HPDE6-E6E7 (cell line): ENCODE measurements around the gene DPP8.
"Not testable (repeated sequence)": the region's sequence is repeated elsewhere in the genome, so short reads cannot be mapped to it uniquely, and the experiment has no call there.

ENCODE experiments used
- DNase-seq: peaks from one replicate; pipeline ENCODE4 v3.0.0; 2011; ENCODE audit warnings: missing footprints; ENCODE audit errors: extremely low spot score

Gene DPP8

GRCh38 chr15:65524226-65524625 lies 6.7 kb upstream of the DPP8 start:
- no peak for DNase-seq

- DNase-seq, result no peak
Observed at GRCh38 chr15:65521350-65521749, 3.9 kb upstream of the DPP8 start.

GRCh38 chr15:65518633-65519285 lies 1.3 kb upstream of the DPP8 start:
- DNase-seq, result no peak

GRCh38 chr15:65517866-65518207 lies 348 bp upstream of the DPP8 start:
- no peak for DNase-seq

- no peak for DNase-seq
Observed at GRCh38 chr15:65512807-65513416, 4.6 kb downstream of the DPP8 start.

GRCh38 chr15:65512189-65512588 lies 5.3 kb downstream of the DPP8 start:
- no peak for DNase-seq

- DNase-seq, result no peak
Observed at GRCh38 chr15:65509321-65509720, 8.2 kb downstream of the DPP8 start.

GRCh38 chr15:65494076-65494475 lies 23.4 kb downstream of the DPP8 start:
- DNase-seq, result no peak

GRCh38 chr15:65484876-65485275 lies 32.6 kb downstream of the DPP8 start:
- no peak for DNase-seq

GRCh38 chr15:65476903-65477302 lies 40.6 kb downstream of the DPP8 start:
- DNase-seq, result no peak

- DNase-seq, result no peak
Observed at GRCh38 chr15:65470866-65471265, 46.6 kb downstream of the DPP8 start.

GRCh38 chr15:65468229-65468909 lies 49.1 kb downstream of the DPP8 start:
- DNase-seq, result no peak

- DNase-seq, result no peak
Observed at GRCh38 chr15:65466901-65467300, 50.6 kb downstream of the DPP8 start.

- not testable (repeated sequence) for DNase-seq
Observed at GRCh38 chr15:65463096-65463495, 54.4 kb downstream of the DPP8 start.

- DNase-seq, result no peak
Observed at GRCh38 chr15:65460741-65461347, 56.6 kb downstream of the DPP8 start.

GRCh38 chr15:65455256-65455655 lies 62.2 kb downstream of the DPP8 start:
- DNase-seq, result not testable (repeated sequence)

GRCh38 chr15:65451989-65452388 lies 65.5 kb downstream of the DPP8 start:
- no peak for DNase-seq

GRCh38 chr15:65450556-65450955 lies 66.9 kb downstream of the DPP8 start:
- no peak for DNase-seq

GRCh38 chr15:65447145-65447544 lies 70.3 kb downstream of the DPP8 start:
- DNase-seq, result no peak

GRCh38 chr15:65434201-65434600 lies 83.3 kb downstream of the DPP8 start:
- no peak for DNase-seq

GRCh38 chr15:65431731-65432130 lies 85.8 kb downstream of the DPP8 start:
- DNase-seq, result no peak

GRCh38 chr15:65426216-65426853 lies 91.2 kb downstream of the DPP8 start:
- DNase-seq, result no peak
